Gastrocnemius medialis (tissue), 4 donors: ENCODE measurements around the gene ECE1.

Source experiments
- POLR2A ChIP-seq, 2 donors: fragments of 450-650 bp; IDR thresholded peaks; one replicate each; pipeline ENCODE4 v1.6.1; 2017; ENCODE audit warnings: antibody characterized with exemption in 2 of 2, mild to moderate bottlenecking in 2 of 2, moderate library complexity in 2 of 2
- TF ChIP-seq, protein P1 (sequence below), 5 experiments: fragments of 450-650 bp in 3 of 5; fragments of 200-600 bp in 2 of 5; sonication (generic) in 2 of 5; IDR thresholded peaks in 4 of 5; conservative IDR thresholded peaks in 1 of 5; 1 replicate in 4 of 5; 2 replicates in 1 of 5; pipeline ENCODE4 v1.5.1; 2016 to 2019; ENCODE audit warnings: antibody characterized with exemption in 5 of 5, mild to moderate bottlenecking in 3 of 5, moderate library complexity in 3 of 5

DNA sequence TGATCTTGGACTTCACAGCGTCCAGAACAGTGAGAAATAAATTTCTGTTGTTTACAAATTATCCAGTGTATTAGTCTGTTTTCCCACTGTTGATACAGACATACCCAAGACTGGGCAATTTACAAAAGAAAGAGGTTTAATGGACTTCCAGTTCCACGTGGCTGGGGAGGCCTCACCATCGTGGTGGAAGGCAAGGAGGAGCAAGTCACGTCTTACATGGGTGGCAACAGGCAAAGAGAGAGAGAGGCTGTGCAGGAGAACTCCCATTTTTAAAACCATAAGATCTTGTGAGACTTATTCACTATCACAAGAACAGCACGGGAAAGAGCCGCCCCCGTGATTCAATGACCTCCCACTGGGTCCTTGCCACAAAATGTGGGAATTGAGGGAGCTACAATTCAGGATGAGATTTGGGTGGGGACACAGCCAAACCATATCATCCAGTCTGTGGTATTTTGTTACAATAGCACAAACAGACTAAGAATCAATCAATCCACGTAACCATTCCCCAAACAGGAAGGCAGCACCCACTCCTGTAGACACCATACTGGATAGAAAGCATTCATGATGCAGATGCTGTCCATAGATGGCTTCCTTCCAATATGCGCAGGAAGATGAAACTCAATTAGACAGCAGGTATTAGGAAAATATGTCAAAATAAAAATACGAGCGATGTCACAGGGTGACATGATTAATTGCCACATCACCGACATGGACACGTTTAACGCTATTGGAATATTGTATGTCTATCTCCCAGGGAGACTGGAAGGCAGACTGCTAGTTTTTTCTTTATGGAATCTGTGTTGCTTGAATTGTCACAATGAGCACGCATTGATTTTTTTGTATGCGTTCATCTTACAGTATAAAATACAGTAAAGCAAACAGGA lies 22.8 kb downstream of the ECE1 start:
- TF ChIP-seq, protein P1, sequence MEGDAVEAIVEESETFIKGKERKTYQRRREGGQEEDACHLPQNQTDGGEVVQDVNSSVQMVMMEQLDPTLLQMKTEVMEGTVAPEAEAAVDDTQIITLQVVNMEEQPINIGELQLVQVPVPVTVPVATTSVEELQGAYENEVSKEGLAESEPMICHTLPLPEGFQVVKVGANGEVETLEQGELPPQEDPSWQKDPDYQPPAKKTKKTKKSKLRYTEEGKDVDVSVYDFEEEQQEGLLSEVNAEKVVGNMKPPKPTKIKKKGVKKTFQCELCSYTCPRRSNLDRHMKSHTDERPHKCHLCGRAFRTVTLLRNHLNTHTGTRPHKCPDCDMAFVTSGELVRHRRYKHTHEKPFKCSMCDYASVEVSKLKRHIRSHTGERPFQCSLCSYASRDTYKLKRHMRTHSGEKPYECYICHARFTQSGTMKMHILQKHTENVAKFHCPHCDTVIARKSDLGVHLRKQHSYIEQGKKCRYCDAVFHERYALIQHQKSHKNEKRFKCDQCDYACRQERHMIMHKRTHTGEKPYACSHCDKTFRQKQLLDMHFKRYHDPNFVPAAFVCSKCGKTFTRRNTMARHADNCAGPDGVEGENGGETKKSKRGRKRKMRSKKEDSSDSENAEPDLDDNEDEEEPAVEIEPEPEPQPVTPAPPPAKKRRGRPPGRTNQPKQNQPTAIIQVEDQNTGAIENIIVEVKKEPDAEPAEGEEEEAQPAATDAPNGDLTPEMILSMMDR (IDR thresholded peaks at IDR 0.05 in 4 of 5, conservative IDR thresholded peaks at IDR 0.05 in 1 of 5), result no peak
- TF ChIP-seq POLR2A (IDR thresholded peaks at IDR 0.05), result no peak
